Measurements from ENCODE around the gene BOD1. TPM values are rescaled to one million over a fixed set of nuclear protein-coding genes. Genes with fewer than 3 reads are reported as not detected.
A peak's percentile ranks its signal among the peaks of the same experiment; 100 is the strongest.

BOD1 gene
- 29.5 TPM for polyA plus RNA-seq (2012; ENCODE audit: missing spikeins)

GRCh38 chr5:173616577-173617118 is at the start of gene BOD1:
Gene BOD1, minus strand, starts transcription at chr5:173616650. Its CDS starts 214 bp downstream, at chr5:173616436.
- TF ChIP-seq POLR2A (IDR thresholded peaks at IDR 0.05; ENCODE audit: low read depth, low read length) (no peak; the same call in 1 of the 2 replicates), TAF1 (IDR thresholded peaks at IDR 0.05; ENCODE audit: borderline replicate concordance, low read depth, low read length) (peak; percentile 36; the same call in 1 of the 2 replicates), POLR2AphosphoS5 (IDR thresholded peaks at IDR 0.05; ENCODE audit: low read depth, low read length) (no peak)
- FAIRE-seq (peak; percentile 94), DNase-seq (ENCODE audit: insufficient read length) (peak; percentile 77)

DNA sequence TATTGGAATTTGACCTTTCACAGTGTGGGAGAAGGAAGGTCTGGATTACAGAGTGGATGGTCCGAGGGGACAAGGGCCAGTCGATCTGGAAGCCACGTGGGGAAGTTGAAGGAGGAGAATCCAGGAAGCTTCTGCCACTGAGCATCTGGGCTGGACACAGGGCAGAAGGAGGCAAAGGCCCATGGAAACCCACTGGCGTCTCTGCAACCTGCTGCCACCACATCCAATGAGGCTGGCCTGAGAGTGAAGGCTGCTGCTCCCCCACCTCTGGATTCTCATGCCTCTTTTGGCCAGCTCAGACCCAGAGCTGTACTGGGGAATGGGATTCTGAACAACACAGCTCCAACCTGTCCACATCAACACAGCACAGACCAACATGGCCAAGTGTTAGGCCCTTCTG is 48.9 kb upstream of the BOD1 start:
- no peak for TF ChIP-seq POLR2A (IDR thresholded peaks at IDR 0.05; ENCODE audit: low read depth, low read length)
- TF ChIP-seq TAF1 (IDR thresholded peaks at IDR 0.05; ENCODE audit: borderline replicate concordance, low read depth, low read length), result no peak
- TF ChIP-seq POLR2AphosphoS5 (IDR thresholded peaks at IDR 0.05; ENCODE audit: low read depth, low read length), result no peak
- FAIRE-seq, result no peak

DNA sequence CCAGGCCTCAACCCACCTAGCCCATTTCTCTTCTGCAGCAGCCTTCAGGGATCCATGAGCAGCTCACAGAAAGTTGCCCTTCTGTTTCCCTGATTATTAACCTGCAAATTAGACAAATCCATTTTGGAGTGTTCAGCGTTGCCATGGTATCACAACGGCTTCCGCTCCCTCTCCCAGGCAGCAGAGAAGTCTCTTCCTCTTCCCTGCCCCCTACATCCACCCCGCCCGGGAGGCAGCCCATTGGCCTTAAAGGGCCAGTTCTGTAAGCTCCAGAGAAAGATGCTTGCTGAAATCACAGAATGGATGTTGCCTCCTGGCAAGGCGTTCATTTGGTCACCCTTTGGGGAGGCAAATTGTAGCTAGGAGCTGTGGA is 47.7 kb upstream of the BOD1 start:
- no peak for DNase-seq (ENCODE audit: insufficient read length)
- TF ChIP-seq POLR2AphosphoS5 (IDR thresholded peaks at IDR 0.05; ENCODE audit: low read depth, low read length) (no peak), TAF1 (IDR thresholded peaks at IDR 0.05; ENCODE audit: borderline replicate concordance, low read depth, low read length) (no peak), POLR2A (IDR thresholded peaks at IDR 0.05; ENCODE audit: low read depth, low read length) (no peak)
- FAIRE-seq, result peak; percentile 65

More for the DNA sequence above, 48.9 kb upstream of the BOD1 start:
- no peak for DNase-seq (ENCODE audit: insufficient read length)

DNA sequence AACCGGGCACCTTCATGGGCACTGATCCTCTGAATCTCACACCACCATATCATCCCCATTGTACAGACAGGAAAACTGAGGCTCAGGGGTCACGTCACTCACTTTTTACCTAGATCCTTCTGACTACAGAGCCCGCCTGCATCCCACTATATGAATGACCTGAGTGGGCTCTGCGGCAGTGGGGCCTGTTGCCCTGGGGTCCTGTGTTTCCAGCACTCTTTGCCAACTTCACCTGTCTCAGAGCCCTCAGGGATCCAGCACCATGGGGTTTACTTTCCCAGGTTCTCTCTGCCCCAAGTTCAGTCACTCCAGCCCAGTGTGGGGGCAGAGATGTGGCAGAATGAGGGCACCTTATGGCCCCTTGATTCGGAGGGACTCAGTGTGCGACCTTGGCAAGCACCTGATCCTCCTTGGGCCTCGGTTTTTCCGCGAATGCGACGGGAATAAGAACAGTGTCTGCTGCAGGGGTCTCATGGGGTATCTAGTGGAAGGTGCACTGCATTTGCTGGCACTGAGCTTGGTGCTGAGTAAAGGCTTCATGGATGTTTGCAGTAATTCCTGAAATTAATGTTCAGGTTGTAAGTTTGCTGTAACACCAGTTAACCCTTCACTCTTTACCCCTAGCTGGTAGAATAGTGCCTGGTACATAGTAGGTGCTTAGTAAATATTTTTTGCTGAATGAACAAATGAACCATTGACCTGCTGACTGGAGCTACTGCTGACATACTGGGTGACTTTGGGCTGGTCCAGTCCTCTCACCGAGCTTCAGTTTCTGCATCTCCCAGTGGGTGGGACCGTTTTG is 47.1 kb upstream of the BOD1 start:
- TF ChIP-seq POLR2A (IDR thresholded peaks at IDR 0.05; ENCODE audit: low read depth, low read length), result no peak
- no peak for TF ChIP-seq TAF1 (IDR thresholded peaks at IDR 0.05; ENCODE audit: borderline replicate concordance, low read depth, low read length)
- no peak for TF ChIP-seq POLR2AphosphoS5 (IDR thresholded peaks at IDR 0.05; ENCODE audit: low read depth, low read length)
- no peak for DNase-seq (ENCODE audit: insufficient read length)
- no peak for FAIRE-seq

GRCh38 chr5:173662581-173663351 is 46.3 kb upstream of the BOD1 start:
- TF ChIP-seq TAF1 (IDR thresholded peaks at IDR 0.05; ENCODE audit: borderline replicate concordance, low read depth, low read length) (no peak), POLR2A (IDR thresholded peaks at IDR 0.05; ENCODE audit: low read depth, low read length) (no peak), POLR2AphosphoS5 (IDR thresholded peaks at IDR 0.05; ENCODE audit: low read depth, low read length) (no peak)
- FAIRE-seq, result no peak
- no peak for DNase-seq (ENCODE audit: insufficient read length)

DNA sequence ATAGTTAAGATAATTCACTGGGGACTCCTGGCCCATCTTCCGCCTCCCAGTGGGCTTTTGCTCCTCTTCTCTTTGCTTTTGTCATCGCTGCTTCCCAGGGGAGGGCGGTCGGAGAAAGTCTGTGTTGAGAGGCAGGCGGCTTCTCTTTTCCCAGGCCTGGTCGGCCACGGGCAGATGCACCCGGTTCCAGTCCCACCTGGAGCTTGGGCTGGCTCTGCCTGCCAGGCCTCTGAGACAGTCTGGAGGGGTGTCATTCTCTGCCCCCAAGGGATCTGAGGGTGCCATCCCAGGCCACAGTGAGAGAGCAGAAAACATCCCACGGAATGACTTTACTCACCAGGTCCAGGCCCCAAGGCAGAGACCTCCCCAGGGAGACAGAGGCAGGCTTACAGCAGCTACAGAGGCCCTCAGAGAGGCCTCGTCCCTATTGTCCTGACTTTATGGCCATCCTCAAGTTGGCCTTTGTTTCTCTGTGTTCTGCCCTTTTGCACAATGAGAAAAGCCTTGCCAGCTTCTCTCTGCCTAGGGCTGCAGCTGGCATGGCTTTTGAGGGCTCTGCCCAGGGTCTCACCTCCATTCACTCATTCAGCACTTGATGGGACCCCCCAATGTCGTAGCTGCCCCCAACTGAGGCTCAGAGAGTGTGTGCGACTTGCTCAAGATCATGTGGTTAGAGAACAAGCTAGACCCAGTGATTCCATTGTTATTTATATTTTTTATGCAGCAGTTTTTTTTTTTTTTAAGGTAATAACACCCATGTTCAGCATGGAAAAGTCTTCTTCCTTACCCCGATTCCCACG is 44.2 kb upstream of the BOD1 start:
- no peak for DNase-seq (ENCODE audit: insufficient read length)
- FAIRE-seq, result no peak
- TF ChIP-seq TAF1 (IDR thresholded peaks at IDR 0.05; ENCODE audit: borderline replicate concordance, low read depth, low read length) (no peak), POLR2AphosphoS5 (IDR thresholded peaks at IDR 0.05; ENCODE audit: low read depth, low read length) (no peak), POLR2A (IDR thresholded peaks at IDR 0.05; ENCODE audit: low read depth, low read length) (no peak)

GRCh38 chr5:173659423-173659822 is 43.0 kb upstream of the BOD1 start:
- DNase-seq (ENCODE audit: insufficient read length), result no peak
- FAIRE-seq, result no peak
- TF ChIP-seq TAF1 (IDR thresholded peaks at IDR 0.05; ENCODE audit: borderline replicate concordance, low read depth, low read length) (no peak), POLR2AphosphoS5 (IDR thresholded peaks at IDR 0.05; ENCODE audit: low read depth, low read length) (no peak), POLR2A (IDR thresholded peaks at IDR 0.05; ENCODE audit: low read depth, low read length) (no peak)

DNA sequence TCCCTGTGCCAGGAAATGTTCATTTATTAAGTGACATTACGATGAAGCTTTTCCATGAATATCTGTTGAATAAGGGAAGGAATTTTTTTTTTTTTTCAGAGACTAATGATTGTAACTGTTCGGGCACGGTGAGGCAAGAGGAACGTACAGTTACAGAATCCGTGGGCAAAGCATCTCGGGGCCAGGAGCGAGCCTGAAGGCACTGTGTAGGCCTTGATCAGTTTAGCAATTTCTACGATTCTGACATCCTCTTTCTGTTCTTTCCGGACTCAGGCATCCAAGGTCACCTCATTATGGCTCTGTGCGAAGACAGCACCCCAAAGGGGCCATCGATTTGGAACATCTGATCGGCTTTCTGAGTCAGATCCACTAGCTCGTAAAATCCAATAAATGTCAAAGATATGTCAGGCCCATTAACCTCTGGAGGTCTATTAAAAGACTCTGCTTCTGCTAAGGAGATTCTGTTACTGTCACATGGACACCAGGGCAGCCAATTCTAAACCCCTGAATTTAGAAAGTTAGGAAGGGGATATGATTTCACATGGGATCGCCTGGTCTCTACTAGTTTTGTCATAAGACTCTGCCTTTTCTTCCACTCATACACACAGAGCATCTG is 41.4 kb upstream of the BOD1 start:
- TF ChIP-seq POLR2A (IDR thresholded peaks at IDR 0.05; ENCODE audit: low read depth, low read length), result no peak
- TF ChIP-seq TAF1 (IDR thresholded peaks at IDR 0.05; ENCODE audit: borderline replicate concordance, low read depth, low read length), result no peak
- TF ChIP-seq POLR2AphosphoS5 (IDR thresholded peaks at IDR 0.05; ENCODE audit: low read depth, low read length), result no peak
- no peak for FAIRE-seq
- no peak for DNase-seq (ENCODE audit: insufficient read length)

GRCh38 chr5:173655196-173655797 is 38.8 kb upstream of the BOD1 start:
- FAIRE-seq (no peak), DNase-seq (ENCODE audit: insufficient read length) (no peak)
- no peak for TF ChIP-seq POLR2AphosphoS5 (IDR thresholded peaks at IDR 0.05; ENCODE audit: low read depth, low read length)
- no peak for TF ChIP-seq POLR2A (IDR thresholded peaks at IDR 0.05; ENCODE audit: low read depth, low read length)
- no peak for TF ChIP-seq TAF1 (IDR thresholded peaks at IDR 0.05; ENCODE audit: borderline replicate concordance, low read depth, low read length)

Data from GM12892 (cell line).